Osteoblast (primary cell): ENCODE measurements around the gene GNG12. TPM values are rescaled to one million over a fixed set of nuclear protein-coding genes. Genes with fewer than 3 reads are reported as not detected.

Experiments
- DNase-seq: peaks from one replicate; pipeline ENCODE4 v3.0.0; 2011; ENCODE audit warnings: low spot score, mixed read lengths; ENCODE audit not compliant: insufficient read length; ENCODE audit errors: missing footprints
- H2AFZ ChIP-seq: 2 replicates; pipeline ENCODE4 v1.6.0; 2011; ENCODE audit warnings: mild to moderate bottlenecking, low read length
- H3K27ac ChIP-seq: 2 replicates; pipeline ENCODE4 v1.5.1; 2011; ENCODE audit warnings: mild to moderate bottlenecking, low read depth, low read length, moderate library complexity
- H3K27me3 ChIP-seq: 2 replicates; pipeline ENCODE4 v1.6.0; 2012; ENCODE audit warnings: mild to moderate bottlenecking, control low read depth, inconsistent platforms, low read length, moderate library complexity; ENCODE audit not compliant: insufficient read depth
- H3K36me3 ChIP-seq: 2 replicates; pipeline ENCODE4 v1.5.1; 2011; ENCODE audit warnings: mild to moderate bottlenecking, low read length, control low read depth, moderate library complexity; ENCODE audit not compliant: insufficient read depth
- H3K4me1 ChIP-seq: 2 replicates; pipeline ENCODE4 v1.5.1; 2011; ENCODE audit warnings: mild to moderate bottlenecking, low read length, control low read depth, moderate library complexity; ENCODE audit not compliant: insufficient read depth
- H3K4me2 ChIP-seq: 2 replicates; pipeline ENCODE4 v1.6.0; 2011; ENCODE audit warnings: mild to moderate bottlenecking, low read length; ENCODE audit not compliant: insufficient read depth
- H3K4me3 ChIP-seq: fragments of 200-600 bp; sonication (generic); 3 replicates; pipeline ENCODE4 v1.5.1; 2012; ENCODE audit warnings: mild to moderate bottlenecking, low read length, inconsistent platforms; ENCODE audit not compliant: insufficient read depth
- H3K79me2 ChIP-seq: 2 replicates; pipeline ENCODE4 v1.6.0; 2012; ENCODE audit warnings: mild to moderate bottlenecking, low read length, control low read depth, inconsistent platforms; ENCODE audit not compliant: insufficient read depth
- H3K9me3 ChIP-seq: 2 replicates; pipeline ENCODE4 v1.5.1; 2011; ENCODE audit warnings: low read depth, low read length, control low read depth
- H4K20me1 ChIP-seq: 2 replicates; pipeline ENCODE4 v1.6.0; 2012; ENCODE audit warnings: mild to moderate bottlenecking, low read length, control low read depth; ENCODE audit not compliant: insufficient read depth
- total RNA-seq: library from RNA; depleted of rRNA; stranded (reverse); fragments of >200 nt; gene quantifications from 2 replicates; pipeline ENCODE4 v1.2.3, GENCODE V29; 2012
- TF ChIP-seq, protein P1 (sequence below): IDR thresholded peaks from 2 replicates; pipeline ENCODE4 v1.5.1; 2011; ENCODE audit warnings: mild to moderate bottlenecking, low read depth, low read length, moderate library complexity; ENCODE audit errors: extremely low read depth

GNG12 gene
- total RNA-seq, 1 donor: 219 TPM

DNA sequence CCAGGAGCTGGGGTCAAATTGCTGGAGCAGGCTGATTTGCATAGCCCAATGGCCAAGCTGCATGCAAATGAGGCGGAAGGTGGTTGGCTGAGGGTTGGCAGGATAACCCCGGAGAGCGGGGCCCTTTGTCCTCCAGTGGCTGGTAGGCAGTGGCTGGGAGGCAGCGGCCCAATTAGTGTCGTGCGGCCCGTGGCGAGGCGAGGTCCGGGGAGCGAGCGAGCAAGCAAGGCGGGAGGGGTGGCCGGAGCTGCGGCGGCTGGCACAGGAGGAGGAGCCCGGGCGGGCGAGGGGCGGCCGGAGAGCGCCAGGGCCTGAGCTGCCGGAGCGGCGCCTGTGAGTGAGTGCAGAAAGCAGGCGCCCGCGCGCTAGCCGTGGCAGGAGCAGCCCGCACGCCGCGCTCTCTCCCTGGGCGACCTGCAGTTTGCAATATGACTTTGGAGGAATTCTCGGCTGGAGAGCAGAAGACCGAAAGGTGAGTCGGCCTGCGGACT, 148.2 kb downstream of the GNG12 start, which contains the start of gene GADD45A:
GADD45A (plus strand) TSS at position 135 of the 491 bp plus-strand sequence; CDS start at position 429, 294 bp downstream.
- Histone ChIP-seq H3K4me3 (peak within 1 kb of the TSS; percentile 97), H3K9me3 (no peaks in the 10 kb centered on the region), H3K4me1 (peaks cover 48% of the 10 kb centered on the region), H3K36me3 (peaks cover 25% of the 10 kb centered on the region), H4K20me1 (peaks cover 13% of the 10 kb centered on the region), H2AFZ (peak within 1 kb of the TSS; percentile 47), H3K4me2 (peak within 1 kb of the TSS; percentile 98), H3K27ac (peak within 1 kb of the TSS; percentile 93), H3K27me3 (no peaks in the 10 kb centered on the region), H3K79me2 (peaks cover 24% of the 10 kb centered on the region)
- peak; percentile 96 for DNase-seq
- TF ChIP-seq, protein P1, sequence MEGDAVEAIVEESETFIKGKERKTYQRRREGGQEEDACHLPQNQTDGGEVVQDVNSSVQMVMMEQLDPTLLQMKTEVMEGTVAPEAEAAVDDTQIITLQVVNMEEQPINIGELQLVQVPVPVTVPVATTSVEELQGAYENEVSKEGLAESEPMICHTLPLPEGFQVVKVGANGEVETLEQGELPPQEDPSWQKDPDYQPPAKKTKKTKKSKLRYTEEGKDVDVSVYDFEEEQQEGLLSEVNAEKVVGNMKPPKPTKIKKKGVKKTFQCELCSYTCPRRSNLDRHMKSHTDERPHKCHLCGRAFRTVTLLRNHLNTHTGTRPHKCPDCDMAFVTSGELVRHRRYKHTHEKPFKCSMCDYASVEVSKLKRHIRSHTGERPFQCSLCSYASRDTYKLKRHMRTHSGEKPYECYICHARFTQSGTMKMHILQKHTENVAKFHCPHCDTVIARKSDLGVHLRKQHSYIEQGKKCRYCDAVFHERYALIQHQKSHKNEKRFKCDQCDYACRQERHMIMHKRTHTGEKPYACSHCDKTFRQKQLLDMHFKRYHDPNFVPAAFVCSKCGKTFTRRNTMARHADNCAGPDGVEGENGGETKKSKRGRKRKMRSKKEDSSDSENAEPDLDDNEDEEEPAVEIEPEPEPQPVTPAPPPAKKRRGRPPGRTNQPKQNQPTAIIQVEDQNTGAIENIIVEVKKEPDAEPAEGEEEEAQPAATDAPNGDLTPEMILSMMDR: no peak

DNA sequence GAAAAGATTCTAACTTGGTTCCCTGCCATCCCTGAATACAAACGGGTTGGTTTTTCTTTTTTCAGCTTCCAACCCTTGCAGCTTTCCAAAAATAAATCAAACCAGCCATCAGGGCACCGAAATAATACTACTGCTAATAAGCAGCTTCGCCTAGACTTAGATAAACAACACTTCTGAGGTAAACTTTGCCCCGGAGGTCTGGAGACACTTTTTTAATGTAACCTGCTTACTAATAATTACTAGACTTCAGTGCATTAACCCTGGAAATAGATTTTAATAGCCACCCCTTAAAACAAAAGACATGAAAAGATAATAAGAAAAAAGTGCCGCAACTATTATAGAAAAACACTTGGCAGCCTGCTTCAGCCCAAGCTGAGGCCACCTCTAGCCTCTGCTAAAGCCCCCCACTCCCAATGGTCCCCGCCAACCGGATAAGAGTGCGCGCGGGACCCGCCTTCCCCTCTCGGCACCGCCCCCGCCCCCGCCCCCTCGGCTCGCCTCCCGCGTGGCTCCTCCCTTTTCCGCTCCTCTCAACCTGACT, 148.7 kb downstream of the GNG12 start:
- H3K79me2 ChIP-seq: peaks cover 24% of the 10 kb centered on the region
- H3K4me2 ChIP-seq: peak overlapping the region; percentile 83
- no peaks in the 10 kb centered on the region for H3K27me3 ChIP-seq
- H3K27ac ChIP-seq: peak overlapping the region; percentile 89
- no peak for DNase-seq
- peak overlapping the region; percentile 47 for H2AFZ ChIP-seq
- peaks cover 48% of the 10 kb centered on the region for H3K4me1 ChIP-seq
- peaks cover 25% of the 10 kb centered on the region for H3K36me3 ChIP-seq
- peaks cover 13% of the 10 kb centered on the region for H4K20me1 ChIP-seq
- no peaks in the 10 kb centered on the region for H3K9me3 ChIP-seq
- H3K4me3 ChIP-seq: peak overlapping the region; percentile 97
- TF ChIP-seq, protein P1: no peak

DNA sequence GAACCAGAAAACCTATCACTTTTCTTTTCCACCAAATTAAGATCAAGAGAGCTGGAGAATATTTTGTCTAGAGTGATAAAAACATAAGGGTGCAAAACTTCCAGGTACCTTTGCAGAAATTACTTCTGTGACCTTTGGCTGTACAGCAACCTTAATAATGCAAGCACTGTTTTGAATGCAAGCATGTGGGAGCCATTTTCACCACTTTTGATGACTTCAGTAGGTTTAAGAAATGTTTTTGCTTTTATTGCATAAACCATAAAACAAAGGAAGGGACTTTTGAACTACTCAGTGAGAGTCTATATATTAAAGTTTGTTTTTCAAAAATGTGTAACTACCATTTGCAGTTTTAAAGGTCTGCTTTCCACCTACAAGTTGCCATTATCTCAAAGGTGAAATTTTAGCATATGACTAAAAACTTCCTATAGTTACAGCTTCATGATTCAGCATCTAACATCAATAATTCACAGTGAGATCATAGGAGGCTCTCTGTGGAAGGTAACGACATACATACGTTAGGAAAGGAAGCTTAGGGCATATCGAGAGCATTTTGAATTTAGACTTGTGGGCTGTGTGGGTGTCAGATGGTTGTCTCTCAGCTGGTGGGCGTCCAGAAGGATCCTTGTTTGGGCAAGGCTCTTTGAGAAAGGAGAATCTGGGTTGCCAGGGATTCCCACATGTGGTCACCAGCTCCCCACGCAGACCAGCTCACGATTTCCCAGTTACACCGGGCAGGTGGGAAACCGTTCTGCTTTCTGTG, 149.3 kb downstream of the GNG12 start:
- Histone ChIP-seq H3K4me1 (peaks cover 48% of the 10 kb centered on the region), H2AFZ (peak overlapping the region; percentile 47)

More for the DNA sequence above, 149.3 kb downstream of the GNG12 start:
- Histone ChIP-seq H3K4me2 (peak overlapping the region; percentile 83), H3K27ac (peak overlapping the region; percentile 89), H3K27me3 (no peaks in the 10 kb centered on the region), H3K9me3 (no peaks in the 10 kb centered on the region), H3K79me2 (peaks cover 24% of the 10 kb centered on the region), H4K20me1 (peaks cover 13% of the 10 kb centered on the region), H3K36me3 (peaks cover 20% of the 10 kb centered on the region), H3K4me3 (peak overlapping the region; percentile 97)
- TF ChIP-seq, protein P1: no peak
- DNase-seq: no peak
